Vagina (tissue), 2 donors: ENCODE measurements around the gene CACNA1D. TPM values are rescaled to one million over a fixed set of nuclear protein-coding genes. Genes with fewer than 3 reads are reported as not detected.
A peak's percentile ranks its signal among the peaks of the same experiment; 100 is the strongest.

ENCODE experiments used
- DNase-seq, 2 donors: peaks; one replicate each; pipeline ENCODE4 v3.0.0-alpha.2; 2017; ENCODE audit errors: extremely low spot score in 2 of 2
- H3K27ac ChIP-seq: fragments of 200-600 bp; sonication (generic); one replicate; pipeline ENCODE4 v1.5.1; 2019
- H3K27me3 ChIP-seq: fragments of 200-600 bp; sonication (generic); one replicate; pipeline ENCODE4 v1.5.1; 2019
- H3K36me3 ChIP-seq, 2 donors: fragments of 200-600 bp; sonication (generic); one replicate each; pipeline ENCODE4 v1.5.1; 2017 to 2019
- H3K4me1 ChIP-seq: fragments of 200-600 bp; sonication (generic); one replicate; pipeline ENCODE4 v1.5.1; 2019
- H3K4me3 ChIP-seq, 2 donors: fragments of 200-600 bp; sonication (generic); 1 replicate in 1 of 2; 2 replicates in 1 of 2; pipeline ENCODE4 v1.5.1; 2016 to 2019
- H3K9me3 ChIP-seq: fragments of 200-600 bp; sonication (generic); one replicate; pipeline ENCODE4 v1.5.1; 2019
- CTCF ChIP-seq, 3 experiments: fragments of 450-650 bp in 2 of 3; fragments of 200-600 bp in 1 of 3; sonication (generic) in 1 of 3; IDR thresholded peaks; one replicate each; pipeline ENCODE4 v1.5.1; 2017 to 2019; ENCODE audit warnings: antibody characterized with exemption in 3 of 3, mild to moderate bottlenecking in 2 of 3, moderate library complexity in 2 of 3
- POLR2A ChIP-seq, 2 donors: fragments of 450-650 bp; IDR thresholded peaks; one replicate each; pipeline ENCODE4 v1.6.1; 2017; ENCODE audit warnings: antibody characterized with exemption in 2 of 2, mild to moderate bottlenecking in 2 of 2, moderate library complexity in 2 of 2
- POLR2AphosphoS5 ChIP-seq, 2 donors: sonication (generic); formaldehyde crosslinking; IDR thresholded peaks; one replicate each; pipeline ENCODE4 v1.9.0; 2017; ENCODE audit warnings: antibody characterized with exemption in 2 of 2, mild to moderate bottlenecking in 2 of 2, low read depth in 1 of 2; ENCODE audit not compliant: insufficient read depth in 1 of 2
- intact Hi-C: fragments of 100-400 bp; cut with DNase I; formaldehyde crosslinking; loops from one replicate; pipeline ENCODE4 v1.15.1; 2023
- total RNA-seq: library from RNA; depleted of rRNA; stranded (reverse); fragments of >200 nt; gene quantifications from one replicate; pipeline ENCODE4 v1.2.3, GENCODE V29; 2016

CACNA1D gene
- total RNA-seq, 1 donor from 2014 or later = 0.74 TPM

- H3K36me3 ChIP-seq = no peaks in the 10 kb centered on the region
- TF ChIP-seq CTCF (IDR thresholded peaks at IDR 0.05) (no peak), POLR2AphosphoS5 (IDR thresholded peaks at IDR 0.05; ENCODE audit: insufficient read depth in 1 of 2, low read depth in 1 of 2) (no peak), POLR2A (IDR thresholded peaks at IDR 0.05) (no peak)
Measured at GRCh38 chr3:53593611-53594010, 99.2 kb downstream of the CACNA1D start.

GRCh38 chr3:53594276-53594675 lies 99.9 kb downstream of the CACNA1D start:
- H3K27ac ChIP-seq = no peak overlapping the region
- H3K27me3 ChIP-seq = no peaks in the 10 kb centered on the region
- peak; percentile 16 to 58 for DNase-seq
- TF ChIP-seq POLR2A (IDR thresholded peaks at IDR 0.05) = no peak
- TF ChIP-seq CTCF (IDR thresholded peaks at IDR 0.05) = no peak
- TF ChIP-seq POLR2AphosphoS5 (IDR thresholded peaks at IDR 0.05; ENCODE audit: insufficient read depth in 1 of 2, low read depth in 1 of 2) = no peak
- H3K36me3 ChIP-seq = no peaks in the 10 kb centered on the region
- no peaks in the 10 kb centered on the region for H3K4me1 ChIP-seq
- no peaks in the 10 kb centered on the region for H3K9me3 ChIP-seq
- intact Hi-C loops = no loop called here
- H3K4me3 ChIP-seq = no peak overlapping the region

More at GRCh38 chr3:53593611-53594010, 99.2 kb downstream of the CACNA1D start:
- Histone ChIP-seq H3K4me1 (no peaks in the 10 kb centered on the region), H3K27me3 (no peaks in the 10 kb centered on the region), H3K4me3 (no peak overlapping the region), H3K27ac (no peak overlapping the region), H3K9me3 (no peaks in the 10 kb centered on the region)
- peak in 1 of 2 donors; percentile 79 for DNase-seq
- intact Hi-C loops = no loop called here

DNA sequence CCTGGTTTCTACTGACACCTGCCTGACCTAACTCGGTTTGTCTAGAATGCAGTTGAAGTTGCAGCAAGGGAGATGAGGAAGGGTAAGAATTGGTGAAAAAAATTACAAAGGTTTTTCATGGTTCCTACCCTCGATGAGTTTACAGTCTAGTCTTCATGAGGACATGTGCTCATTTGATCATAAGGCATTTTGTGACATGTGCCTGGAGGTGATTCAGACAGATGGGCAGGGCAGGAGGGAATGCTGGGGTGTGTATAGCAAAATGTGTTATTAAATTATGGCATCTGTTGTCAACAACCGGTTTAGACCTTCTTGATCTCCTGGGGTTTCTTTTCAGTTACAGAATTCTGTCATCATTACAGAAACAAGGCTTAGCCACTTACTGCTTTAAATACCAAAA lies 101.2 kb downstream of the CACNA1D start:
- no peak for DNase-seq
- H3K27ac ChIP-seq = no peak overlapping the region
- no peaks in the 10 kb centered on the region for H3K4me1 ChIP-seq
- intact Hi-C loops = no loop called here
- no peak overlapping the region for H3K4me3 ChIP-seq
- no peaks in the 10 kb centered on the region for H3K36me3 ChIP-seq
- H3K9me3 ChIP-seq = no peaks in the 10 kb centered on the region
- TF ChIP-seq POLR2A (IDR thresholded peaks at IDR 0.05) = no peak
- TF ChIP-seq CTCF (IDR thresholded peaks at IDR 0.05) = no peak
- no peak for TF ChIP-seq POLR2AphosphoS5 (IDR thresholded peaks at IDR 0.05; ENCODE audit: insufficient read depth in 1 of 2, low read depth in 1 of 2)
- no peaks in the 10 kb centered on the region for H3K27me3 ChIP-seq

DNA sequence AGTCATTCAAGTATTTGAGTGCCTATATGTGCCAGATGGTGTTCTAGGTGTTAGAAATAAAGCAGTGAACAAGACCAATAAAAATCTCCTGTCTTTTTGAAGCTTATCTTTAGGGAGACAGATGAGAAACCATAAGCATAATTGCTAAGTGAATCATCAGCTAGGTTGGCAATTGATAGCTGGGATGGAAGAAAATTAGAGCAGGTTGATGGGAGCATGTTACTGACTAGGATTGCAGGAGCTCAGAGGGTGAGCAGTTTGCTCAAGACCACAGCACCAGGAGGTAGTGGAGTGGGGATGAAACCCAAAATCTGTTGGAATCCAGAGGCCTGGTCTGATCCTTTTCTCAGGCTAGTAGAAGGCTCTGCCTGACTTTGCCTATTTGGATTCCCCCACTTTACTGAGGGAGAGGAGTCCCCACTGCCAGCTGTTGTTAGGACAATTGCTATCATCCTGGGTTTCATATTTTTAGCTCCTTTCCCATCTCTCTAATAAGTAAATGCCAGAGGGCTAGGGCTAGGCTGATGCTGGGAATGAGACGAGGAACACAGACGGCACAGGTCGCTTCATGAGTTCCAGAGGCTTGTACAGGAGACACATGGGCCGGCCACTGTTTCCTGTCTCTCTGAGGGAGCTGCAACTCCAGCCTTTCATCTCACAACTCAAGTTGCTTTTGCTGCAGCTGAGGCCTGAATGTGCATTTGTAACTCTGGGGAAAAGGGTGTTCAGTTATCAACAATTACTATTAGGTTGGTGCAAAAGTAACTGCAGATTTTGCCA lies 102.9 kb downstream of the CACNA1D start:
- intact Hi-C loops = no loop called here
- H3K27ac ChIP-seq = no peak overlapping the region
- no peaks in the 10 kb centered on the region for H3K27me3 ChIP-seq
- H3K4me3 ChIP-seq = no peak overlapping the region
- TF ChIP-seq POLR2A (IDR thresholded peaks at IDR 0.05) (no peak), CTCF (IDR thresholded peaks at IDR 0.05) (no peak)
- DNase-seq = peak; percentile 70 to 72
- H3K4me1 ChIP-seq = no peaks in the 10 kb centered on the region
- no peaks in the 10 kb centered on the region for H3K36me3 ChIP-seq
- no peaks in the 10 kb centered on the region for H3K9me3 ChIP-seq

DNA sequence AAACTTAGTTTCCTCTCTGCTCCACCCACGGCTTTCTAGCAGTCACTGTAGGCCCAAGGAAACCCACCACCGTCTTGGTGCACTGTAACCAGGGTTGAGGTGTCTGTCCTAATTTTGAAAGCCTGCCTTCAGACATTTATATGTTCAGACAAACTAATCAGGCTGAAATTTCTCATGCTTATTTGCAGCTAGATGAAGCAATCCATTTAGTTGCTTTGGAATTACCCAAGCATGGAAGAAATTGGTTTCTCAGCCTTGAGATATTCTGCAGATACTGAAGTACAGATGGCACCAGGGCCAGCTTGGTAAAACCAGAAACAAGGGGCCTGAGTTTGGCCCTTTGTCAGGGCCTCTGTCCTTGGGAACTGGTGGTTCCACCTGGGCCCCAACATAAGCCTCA lies 105.4 kb downstream of the CACNA1D start:
- DNase-seq = peak; percentile 9 to 25
- no peaks in the 10 kb centered on the region for H3K4me1 ChIP-seq
- intact Hi-C loops = no loop called here
- H3K36me3 ChIP-seq = no peaks in the 10 kb centered on the region
- H3K9me3 ChIP-seq = no peaks in the 10 kb centered on the region
- H3K27me3 ChIP-seq = no peaks in the 10 kb centered on the region
- H3K4me3 ChIP-seq = no peak overlapping the region
- H3K27ac ChIP-seq = no peak overlapping the region
- no peak for TF ChIP-seq POLR2A (IDR thresholded peaks at IDR 0.05)
- TF ChIP-seq CTCF (IDR thresholded peaks at IDR 0.05) = no peak
- no peak for TF ChIP-seq POLR2AphosphoS5 (IDR thresholded peaks at IDR 0.05; ENCODE audit: insufficient read depth in 1 of 2, low read depth in 1 of 2)
